HG03442 (cell line): Measurements from ENCODE around the gene GPR108.
"Not testable (repeated sequence)": the region's sequence is repeated elsewhere in the genome, so short reads cannot be mapped to it uniquely, and the experiment has no call there.

Source experiments
- ATAC-seq: cut with Tn5 transposase; IDR thresholded peaks from one replicate; pipeline ENCODE4 v1.9.1; 2021; ENCODE audit warnings: mild to moderate bottlenecking, moderate library complexity; ENCODE audit not compliant: unreplicated experiment

The GPR108 gene

DNA sequence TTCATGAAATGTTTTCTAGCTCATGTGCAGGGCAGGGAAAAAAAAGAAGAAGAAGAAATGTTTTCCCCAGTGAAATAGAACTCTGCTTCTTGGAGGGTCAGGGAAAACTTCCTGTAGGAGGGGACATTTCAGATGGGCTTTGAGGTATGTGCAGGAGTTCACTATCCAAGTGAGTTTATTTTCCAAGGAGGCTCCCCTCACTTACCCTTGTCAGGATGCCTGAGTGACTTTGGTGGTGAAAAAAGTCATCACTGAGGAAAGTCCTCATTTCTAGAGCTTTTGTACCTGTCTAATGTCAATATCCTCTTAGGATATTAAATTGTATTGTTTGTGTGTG is 16.3 kb downstream of the GPR108 start:
- ATAC-seq = no peak

DNA sequence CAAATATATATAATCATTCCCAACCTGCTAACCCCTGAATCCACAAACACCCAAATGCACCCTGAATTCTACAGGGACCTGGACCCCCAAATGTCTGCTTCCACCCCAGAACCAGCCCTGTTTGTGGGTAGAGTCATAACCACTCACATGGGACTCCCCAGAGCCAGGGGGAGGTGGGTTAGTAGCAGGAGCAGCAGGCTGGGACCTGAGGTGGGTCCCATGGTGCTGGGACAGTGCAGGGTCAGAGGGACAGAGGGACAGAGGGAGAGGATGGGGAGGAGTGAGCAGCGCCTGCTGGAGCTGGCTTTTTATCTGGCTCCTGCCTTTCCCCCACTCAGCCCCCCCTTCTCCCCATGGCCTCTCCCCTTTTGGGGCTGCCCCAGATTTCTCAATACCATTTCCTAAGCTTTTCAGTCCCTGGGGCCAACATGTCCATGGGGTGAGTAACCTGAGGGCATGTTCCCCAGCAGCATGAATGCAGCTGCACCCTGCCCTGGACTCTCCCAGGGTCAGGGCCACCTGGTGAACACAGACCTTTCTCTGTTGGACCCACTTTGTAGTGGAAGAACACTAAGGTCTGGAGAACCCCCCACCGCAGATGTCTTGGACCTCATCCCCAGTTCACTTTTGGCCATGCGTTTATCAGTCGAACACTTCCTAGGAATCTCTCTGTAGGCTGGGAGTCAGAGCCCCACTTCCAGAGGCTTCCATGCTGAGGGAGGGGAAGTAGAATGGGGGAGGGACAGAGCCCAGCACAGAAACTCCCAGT is 16.8 kb downstream of the GPR108 start, which contains the start of gene C3:
TSS of gene C3 (minus strand) at position 282 of the 769 bp plus-strand sequence. CDS start at position 221, 61 bp downstream.
- ATAC-seq = no peak

DNA sequence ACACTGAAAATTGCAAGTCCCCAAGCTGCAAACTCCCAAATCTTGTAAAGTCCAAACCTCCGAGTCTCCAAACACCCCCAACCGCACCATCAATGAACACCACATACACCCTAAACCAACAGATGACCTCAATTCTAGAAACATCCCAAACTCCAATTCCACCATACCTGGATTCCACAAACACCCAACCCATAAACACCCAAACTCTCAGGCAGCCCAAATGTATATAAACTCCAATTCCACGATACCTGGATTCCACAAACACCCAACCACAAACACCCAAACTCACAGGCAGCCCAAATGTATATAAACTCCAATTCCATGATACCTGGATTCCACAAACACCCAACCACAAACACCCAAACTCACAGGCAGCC is 17.4 kb downstream of the GPR108 start:
- no peak for ATAC-seq

GRCh38 chr19:6719540-6719861 is 17.9 kb downstream of the GPR108 start:
- ATAC-seq = no peak

DNA sequence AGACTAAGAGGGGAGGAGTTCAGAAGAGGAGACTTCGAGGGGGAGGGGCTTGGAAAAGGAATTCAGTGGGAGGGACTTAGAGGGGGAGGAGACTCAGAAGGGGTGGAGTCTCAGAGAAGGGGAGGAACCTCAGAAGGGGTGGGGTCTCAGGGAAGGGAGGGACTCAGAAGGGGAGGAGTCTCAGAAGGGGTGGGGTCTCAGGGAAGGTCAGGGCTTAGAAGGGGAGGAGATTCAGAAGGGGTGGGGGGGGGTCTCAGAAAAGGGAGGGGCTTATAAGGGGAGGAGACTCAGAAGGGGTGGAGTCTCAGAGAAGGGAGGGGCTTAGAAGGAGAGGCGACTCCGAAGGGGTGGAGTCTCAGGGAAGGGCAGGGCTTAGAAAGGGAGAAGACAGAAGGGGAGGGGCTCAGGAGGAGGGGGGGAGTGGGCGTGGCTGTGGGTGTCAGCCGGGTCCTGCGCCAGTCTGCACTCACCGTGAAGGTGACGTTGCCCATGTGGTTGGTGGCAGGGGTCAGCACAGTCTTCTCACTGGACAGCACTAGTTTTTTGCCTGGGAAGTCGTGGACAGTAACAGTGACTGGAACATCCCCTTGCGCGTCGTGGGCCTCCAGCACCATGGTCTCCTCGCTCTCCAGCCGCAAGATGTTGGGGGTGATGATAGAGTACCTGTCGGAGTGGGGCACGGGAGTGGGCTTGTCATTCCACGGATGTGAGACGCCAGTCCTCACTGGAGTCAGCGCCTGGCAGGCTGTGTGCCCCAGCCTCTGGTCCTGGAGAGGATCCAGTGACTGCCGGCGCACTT is 18.4 kb downstream of the GPR108 start:
- ATAC-seq = no peak

DNA sequence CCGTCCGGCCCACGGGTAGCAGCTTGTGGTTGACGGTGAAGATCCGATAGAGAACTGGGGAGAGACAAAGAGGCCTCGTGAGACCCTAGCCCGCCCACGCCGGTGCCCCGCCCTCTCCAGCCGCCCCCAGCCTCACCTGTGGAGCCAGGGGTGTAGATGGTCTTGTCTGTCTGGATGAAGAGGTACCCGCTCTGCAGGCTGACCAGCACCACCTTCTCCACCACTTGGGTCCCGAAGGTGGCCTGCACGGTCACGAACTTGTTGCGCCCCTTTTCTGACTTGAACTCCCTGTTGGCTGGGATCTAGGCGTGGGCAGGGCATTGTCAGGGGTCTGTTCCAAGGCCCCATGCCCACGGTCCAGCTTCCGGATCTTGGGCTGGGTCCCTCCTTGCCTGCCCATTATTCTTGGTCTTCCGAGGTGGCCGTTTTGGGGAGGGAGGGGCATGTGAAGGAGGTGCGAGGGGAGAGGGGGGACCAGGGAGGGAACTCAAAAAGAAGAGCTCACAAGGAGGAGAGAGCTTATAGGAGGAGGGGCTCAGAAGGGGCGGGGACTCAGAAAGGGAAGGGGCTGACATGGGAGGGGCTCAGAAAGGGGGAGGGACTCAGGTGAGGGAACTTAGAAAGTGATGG is 19.2 kb downstream of the GPR108 start:
- no peak for ATAC-seq

DNA sequence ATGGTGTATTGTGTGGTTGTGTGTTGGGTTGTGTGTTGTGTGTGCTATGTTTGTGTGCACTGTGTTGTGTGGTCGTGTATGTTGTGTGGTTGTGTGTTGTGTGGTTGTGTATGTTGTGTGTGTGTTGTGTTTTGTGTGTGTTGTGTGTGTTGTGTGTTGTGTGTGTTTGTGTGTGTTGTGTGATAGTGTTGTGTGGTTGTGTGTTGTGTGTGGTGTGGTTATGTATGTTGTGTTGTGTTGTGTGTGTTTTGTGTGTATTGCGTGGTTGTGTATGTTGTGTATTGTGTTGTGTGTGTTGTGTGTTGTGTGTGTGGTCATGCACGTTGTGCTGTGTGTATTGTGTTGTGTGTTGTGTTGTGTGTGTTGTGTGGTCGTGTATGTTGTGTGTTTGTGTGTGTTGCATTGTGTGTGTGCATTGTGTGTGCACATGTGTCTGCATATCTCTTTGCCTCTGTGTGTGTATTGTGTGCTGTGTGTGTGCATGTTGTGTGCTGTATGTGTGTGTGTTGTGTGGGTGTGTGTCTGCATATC is 19.9 kb downstream of the GPR108 start:
- no peak for ATAC-seq

GRCh38 chr19:6717036-6717435 is 20.3 kb downstream of the GPR108 start:
- no peak for ATAC-seq

GRCh38 chr19:6716610-6716970 is 20.8 kb downstream of the GPR108 start:
- ATAC-seq = no peak

- ATAC-seq = no peak
Measured at GRCh38 chr19:6714749-6715555, 22.4 kb downstream of the GPR108 start.

- ATAC-seq = no peak
Measured at GRCh38 chr19:6713773-6714692, 23.3 kb downstream of the GPR108 start.

- ATAC-seq = no peak
Measured at GRCh38 chr19:6712692-6713670, 24.4 kb downstream of the GPR108 start.

DNA sequence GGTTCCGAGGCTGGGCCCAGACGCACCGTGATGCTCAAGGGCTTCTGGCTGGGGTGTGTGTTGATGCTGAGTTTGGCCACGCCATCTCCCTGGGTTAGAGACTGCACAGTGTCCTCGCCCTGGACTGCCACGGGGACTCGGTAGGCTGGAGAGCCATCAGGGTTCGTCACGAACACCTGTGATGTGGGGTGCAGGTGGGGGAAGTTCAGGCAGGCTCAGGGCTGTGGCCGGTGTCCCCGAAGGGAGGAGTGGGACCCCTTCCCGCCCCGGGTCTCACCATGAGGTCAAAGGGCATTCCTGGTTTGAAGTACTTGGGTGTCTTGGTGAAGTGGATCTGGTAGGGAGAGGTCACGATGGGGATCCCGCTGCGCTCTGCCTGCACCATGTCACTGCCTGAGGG is 25.1 kb downstream of the GPR108 start:
- ATAC-seq = no peak

DNA sequence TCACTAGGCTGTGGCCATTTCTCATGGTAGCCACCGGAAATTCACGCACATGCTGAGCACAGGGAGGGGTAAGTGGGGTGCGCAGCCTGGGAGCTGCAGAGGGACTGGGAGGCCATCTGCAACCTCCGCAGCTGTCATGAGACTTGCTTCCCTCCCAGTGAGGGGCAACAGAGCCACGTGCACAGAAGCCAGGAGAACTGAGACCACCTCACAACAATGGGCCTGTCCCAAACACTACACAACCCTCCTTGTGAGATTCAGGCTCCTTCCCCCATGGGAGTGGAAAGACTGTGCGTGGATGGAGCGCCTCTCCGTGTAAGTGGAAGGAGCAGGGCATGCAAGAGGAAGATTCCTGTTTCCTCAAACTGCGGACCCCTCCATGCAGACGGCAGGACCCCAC is 25.8 kb downstream of the GPR108 start:
- ATAC-seq = no peak

DNA sequence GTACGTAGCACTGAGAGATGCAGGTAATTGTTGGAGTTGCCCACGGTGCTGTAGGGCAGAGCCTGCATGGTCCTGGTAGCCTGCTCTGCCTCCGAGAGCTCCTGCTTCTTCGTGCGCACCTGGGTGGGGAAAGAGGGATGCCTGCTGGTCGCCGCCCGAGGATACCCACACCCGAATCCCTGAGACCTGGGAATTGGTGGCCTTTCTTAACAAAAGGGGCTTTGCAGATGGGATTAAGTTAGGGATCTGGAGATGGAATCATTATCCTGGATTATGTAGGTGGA is 26.4 kb downstream of the GPR108 start:
- no peak for ATAC-seq

GRCh38 chr19:6710273-6711077 is 26.9 kb downstream of the GPR108 start:
- ATAC-seq = no peak

- no peak for ATAC-seq
Measured at GRCh38 chr19:6709549-6709948, 27.8 kb downstream of the GPR108 start.

DNA sequence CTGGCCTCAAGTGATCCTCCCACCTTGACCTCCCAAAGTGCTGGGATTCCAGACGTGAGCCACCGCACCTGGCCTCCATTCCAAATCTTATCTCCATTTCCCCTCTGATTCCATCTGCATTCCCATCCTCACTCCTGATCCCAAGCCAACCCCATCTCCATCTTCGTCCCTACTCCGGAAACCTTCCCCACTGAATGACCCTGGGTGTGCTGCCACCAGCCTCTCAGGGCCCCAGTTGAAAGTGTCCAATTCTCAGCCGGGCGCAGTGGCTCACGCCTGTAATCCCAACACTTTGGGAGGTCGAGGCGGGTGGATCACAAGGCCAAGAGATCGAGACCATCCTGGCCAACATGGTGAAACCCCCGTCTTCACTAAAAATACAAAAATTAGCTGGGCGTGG is 28.5 kb downstream of the GPR108 start:
- not testable (repeated sequence) for ATAC-seq
